NB4 (cell line): ENCODE data around the gene AUTS2.

Experiments used
- DNase-seq: peaks from one replicate; pipeline ENCODE4 v3.0.0; 2010; ENCODE audit warnings: low read depth
- H3K4me3 ChIP-seq: one replicate; pipeline ENCODE4 v1.5.1; 2011; ENCODE audit warnings: mild to moderate bottlenecking, low read depth, low read length, moderate library complexity
- MAX ChIP-seq: IDR thresholded peaks from 2 replicates; pipeline ENCODE4 v1.6.1; 2011; ENCODE audit warnings: low read depth, low read length
- MYC ChIP-seq: IDR thresholded peaks from 2 replicates; pipeline ENCODE4 v1.6.1; 2011; ENCODE audit warnings: low read depth, low read length
- POLR2A ChIP-seq: IDR thresholded peaks from 2 replicates; pipeline ENCODE4 v1.6.1; 2011; ENCODE audit warnings: mild to moderate bottlenecking; ENCODE audit not compliant: insufficient read length; ENCODE audit errors: extremely low read depth
- TF ChIP-seq, protein P1 (sequence below): IDR thresholded peaks from one replicate; pipeline ENCODE4 v1.5.1; 2012; ENCODE audit warnings: low read depth, low read length

Gene AUTS2

DNA sequence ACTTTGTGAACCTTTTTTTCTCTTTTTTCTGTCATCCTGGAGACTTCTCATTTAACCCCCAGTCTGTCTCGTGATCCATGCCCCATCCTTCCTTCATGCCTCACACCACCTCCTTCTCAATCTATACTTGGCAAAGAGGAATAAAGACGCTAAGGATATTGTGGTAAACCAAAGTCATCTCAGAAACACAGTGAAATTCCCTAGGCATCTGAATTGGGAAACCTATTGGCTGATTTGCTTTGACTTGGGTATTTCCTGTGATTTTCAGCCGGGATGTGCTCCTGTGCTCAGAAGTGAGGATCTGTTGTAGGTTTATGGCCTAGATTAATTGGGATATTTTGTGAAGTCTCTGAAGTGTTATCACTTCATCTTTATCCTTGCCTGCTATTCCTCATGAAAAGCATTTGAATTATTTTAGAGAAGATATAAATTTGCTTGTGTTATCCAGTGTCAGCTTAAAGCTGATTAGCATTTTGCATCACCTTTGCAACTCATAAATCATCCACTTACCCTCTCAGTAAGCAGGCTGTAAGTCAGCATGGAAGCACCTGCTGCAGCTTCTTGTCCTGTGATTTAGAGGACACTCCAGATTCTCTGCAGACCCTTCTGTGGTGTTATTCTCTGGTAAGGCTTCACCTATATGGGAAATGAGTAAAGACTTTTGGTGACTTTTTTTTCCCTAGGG lies 138.0 kb downstream of the AUTS2 start:
- TF ChIP-seq, protein P1, sequence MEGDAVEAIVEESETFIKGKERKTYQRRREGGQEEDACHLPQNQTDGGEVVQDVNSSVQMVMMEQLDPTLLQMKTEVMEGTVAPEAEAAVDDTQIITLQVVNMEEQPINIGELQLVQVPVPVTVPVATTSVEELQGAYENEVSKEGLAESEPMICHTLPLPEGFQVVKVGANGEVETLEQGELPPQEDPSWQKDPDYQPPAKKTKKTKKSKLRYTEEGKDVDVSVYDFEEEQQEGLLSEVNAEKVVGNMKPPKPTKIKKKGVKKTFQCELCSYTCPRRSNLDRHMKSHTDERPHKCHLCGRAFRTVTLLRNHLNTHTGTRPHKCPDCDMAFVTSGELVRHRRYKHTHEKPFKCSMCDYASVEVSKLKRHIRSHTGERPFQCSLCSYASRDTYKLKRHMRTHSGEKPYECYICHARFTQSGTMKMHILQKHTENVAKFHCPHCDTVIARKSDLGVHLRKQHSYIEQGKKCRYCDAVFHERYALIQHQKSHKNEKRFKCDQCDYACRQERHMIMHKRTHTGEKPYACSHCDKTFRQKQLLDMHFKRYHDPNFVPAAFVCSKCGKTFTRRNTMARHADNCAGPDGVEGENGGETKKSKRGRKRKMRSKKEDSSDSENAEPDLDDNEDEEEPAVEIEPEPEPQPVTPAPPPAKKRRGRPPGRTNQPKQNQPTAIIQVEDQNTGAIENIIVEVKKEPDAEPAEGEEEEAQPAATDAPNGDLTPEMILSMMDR: no peak
- TF ChIP-seq POLR2A: no peak
- TF ChIP-seq MYC: no peak
- TF ChIP-seq MAX: no peak
- no peak overlapping the region for H3K4me3 ChIP-seq
- no peak for DNase-seq

GRCh38 chr7:69738396-69738951 lies 140.2 kb downstream of the AUTS2 start:
- peak; percentile 21 for DNase-seq
- no peak overlapping the region for H3K4me3 ChIP-seq
- TF ChIP-seq, protein P1: no peak
- TF ChIP-seq MAX (no peak), POLR2A (no peak), MYC (no peak)

DNA sequence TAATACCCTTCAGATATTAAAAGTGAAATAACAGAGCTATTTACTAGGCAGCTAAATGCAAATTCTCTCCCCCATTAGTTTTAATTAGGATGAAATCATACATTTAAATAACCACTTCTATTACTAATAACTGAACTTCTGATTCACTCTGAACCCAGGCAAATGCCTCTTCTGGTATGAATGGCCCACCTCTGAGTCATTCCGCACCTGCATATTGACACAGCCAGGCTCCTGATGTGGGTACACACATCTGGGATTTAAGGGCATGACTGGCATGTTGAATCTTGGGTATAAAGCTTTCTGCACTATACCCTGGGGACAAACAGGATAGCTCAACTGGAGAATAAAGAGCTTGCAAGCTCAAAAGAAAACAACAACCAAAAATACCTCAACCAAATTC lies 140.9 kb downstream of the AUTS2 start:
- H3K4me3 ChIP-seq: no peak overlapping the region
- TF ChIP-seq, protein P1: no peak
- TF ChIP-seq POLR2A: no peak
- TF ChIP-seq MYC: no peak
- TF ChIP-seq MAX: no peak

GRCh38 chr7:69739931-69740431 lies 141.7 kb downstream of the AUTS2 start:
- TF ChIP-seq MYC: no peak
- TF ChIP-seq MAX: no peak
- TF ChIP-seq POLR2A: no peak
- peak; percentile 63 for DNase-seq
- no peak overlapping the region for H3K4me3 ChIP-seq

More for the DNA sequence above, 140.9 kb downstream of the AUTS2 start:
- no peak for DNase-seq

GRCh38 chr7:69742237-69742636 lies 144.0 kb downstream of the AUTS2 start:
- DNase-seq: no peak
- TF ChIP-seq, protein P1: no peak
- no peak for TF ChIP-seq MYC
- no peak for TF ChIP-seq POLR2A
- no peak for TF ChIP-seq MAX

DNA sequence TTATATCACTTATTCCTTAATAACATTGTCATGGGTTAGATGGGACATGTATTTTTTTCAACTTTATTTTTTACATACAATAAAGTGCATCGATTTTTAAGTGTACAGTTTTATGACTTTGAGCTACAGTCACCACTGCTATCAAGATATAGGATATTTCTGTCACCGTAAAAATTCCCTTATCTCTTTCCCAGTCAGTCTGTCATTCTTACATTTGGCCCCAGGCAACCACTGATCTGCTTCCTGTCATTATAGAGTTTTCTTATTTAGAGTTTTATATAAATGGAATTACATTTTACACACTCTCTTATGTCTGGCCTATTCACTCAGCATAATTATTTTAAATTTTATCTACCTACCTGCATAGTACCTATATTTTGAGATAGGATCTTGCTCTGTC lies 145.2 kb downstream of the AUTS2 start:
- TF ChIP-seq, protein P1: no peak
- TF ChIP-seq MYC (no peak), POLR2A (no peak), MAX (no peak)
- no peak overlapping the region for H3K4me3 ChIP-seq
- no peak for DNase-seq

More at GRCh38 chr7:69742237-69742636, 144.0 kb downstream of the AUTS2 start:
- H3K4me3 ChIP-seq: no peak overlapping the region
